Sigmoid colon (tissue), 7 donors: ENCODE data around the gene NRXN3. TPM values are rescaled to one million over a fixed set of nuclear protein-coding genes. Genes with fewer than 3 reads are reported as not detected.

Experiments used
- DNase-seq: peaks from one replicate; pipeline ENCODE4 v3.0.0-alpha.2; 2019
- H3K27ac ChIP-seq, 4 donors: fragments of 200-600 bp; sonication (generic); one replicate each; pipeline ENCODE4 v1.5.1; 2016 to 2019; ENCODE audit warnings: mild to moderate bottlenecking in 1 of 4
- H3K27me3 ChIP-seq, 3 donors: fragments of 200-600 bp; sonication (generic); one replicate each; pipeline ENCODE4 v1.5.1; 2019; ENCODE audit warnings: mild to moderate bottlenecking in 1 of 3
- H3K36me3 ChIP-seq, 4 donors: fragments of 200-600 bp; sonication (generic); one replicate each; pipeline ENCODE4 v1.5.1; 2016 to 2019
- H3K4me1 ChIP-seq, 4 donors: fragments of 200-600 bp; sonication (generic); one replicate each; pipeline ENCODE4 v1.5.1; 2017 to 2019
- H3K4me3 ChIP-seq, 4 donors: fragments of 200-600 bp; sonication (generic); one replicate each; pipeline ENCODE4 v1.5.1; 2017 to 2019; ENCODE audit warnings: mild to moderate bottlenecking in 2 of 4, moderate library complexity in 1 of 4
- H3K9me3 ChIP-seq, 4 donors: fragments of 200-600 bp in 3 of 4; sonication (generic) in 3 of 4; one replicate each; pipeline versions ENCODE4 v1.5.1 to v1.6.1; 2013 to 2019
- CTCF ChIP-seq, 4 experiments: fragments of 450-650 bp in 3 of 4; fragments of 200-600 bp in 1 of 4; IDR thresholded peaks; one replicate each; pipeline ENCODE4 v1.5.1; 2016 to 2019; ENCODE audit warnings: antibody characterized with exemption in 4 of 4, mild to moderate bottlenecking in 3 of 4, moderate library complexity in 2 of 4
- EP300 ChIP-seq, 4 donors: sonication (generic); formaldehyde crosslinking; IDR thresholded peaks; one replicate each; pipeline ENCODE4 v1.6.1; 2017; ENCODE audit warnings: antibody characterized with exemption in 4 of 4
- POLR2A ChIP-seq, 2 donors: fragments of 450-650 bp; IDR thresholded peaks; one replicate each; pipeline ENCODE4 v1.6.1; 2016; ENCODE audit warnings: antibody characterized with exemption in 2 of 2, mild to moderate bottlenecking in 2 of 2, moderate library complexity in 2 of 2
- POLR2AphosphoS5 ChIP-seq, 4 donors: sonication (generic); formaldehyde crosslinking; IDR thresholded peaks; one replicate each; pipeline ENCODE4 v1.6.1; 2017; ENCODE audit warnings: antibody characterized with exemption in 4 of 4
- WGBS, 2 donors: extraction: QIAGEN DNeasy Blood & Tissue Kit; methylation state at CpG; one replicate each; pipeline ENCODE4 v1.1.7; 2013; 5-methylcytosine and 5-hydroxymethylcytosine counted together
- intact Hi-C: fragments of 100-400 bp; cut with DNase I; formaldehyde crosslinking; loops from one replicate; pipeline ENCODE4 v1.15.1; 2023
- polyA plus RNA-seq, 3 donors: library from polyadenylated mRNA; stranded (reverse); fragments of 200-250 nt; gene quantifications; one replicate each; pipeline ENCODE4 v1.2.3, GENCODE V29; 2013
- total RNA-seq, 4 donors: library from RNA; depleted of rRNA; stranded (reverse); fragments of >200 nt; gene quantifications; one replicate each; pipeline ENCODE4 v1.1.0, GENCODE V29; 2016
- donor health status: healthy with polysubstance abuse.
- donor health status: Bipolar disorder and iron deficiency.
- donor health status: healthy.

Gene NRXN3
- total and polyA plus RNA-seq, 7 donors, result 0.23 to 46.3 (median 23.2) TPM

DNA sequence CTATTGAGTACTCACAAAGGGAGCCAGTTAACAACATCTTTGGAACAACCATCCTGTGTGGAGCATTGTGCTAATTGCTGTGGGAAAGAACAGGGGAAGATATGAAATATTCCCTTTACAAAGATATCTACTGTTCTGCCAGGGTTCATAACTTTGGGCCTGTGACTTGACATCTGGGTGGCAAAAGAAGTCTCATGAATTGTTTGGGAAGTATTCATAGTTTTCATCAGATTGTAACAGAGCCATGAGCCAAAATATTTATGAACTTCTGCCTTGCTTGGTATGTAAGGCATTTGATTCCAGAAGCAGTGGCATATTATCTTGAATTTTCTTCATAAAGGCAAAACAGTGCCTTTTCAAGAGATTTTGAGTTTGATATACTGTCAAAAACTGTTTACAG, 1224.9 kb downstream of the NRXN3 start:
- H3K27ac ChIP-seq, result peak overlapping the region; percentile 15 to 40 (median 20)
- intact Hi-C loops, result no loop called here

GRCh38 chr14:79404874-79405511, 1234.8 kb downstream of the NRXN3 start:
- peaks cover 0 to 4% (median 0%) of the 10 kb centered on the region in 4 donors for H3K36me3 ChIP-seq
- TF ChIP-seq POLR2A (IDR thresholded peaks at IDR 0.05), result no peak
- no peak for TF ChIP-seq POLR2AphosphoS5 (IDR thresholded peaks at IDR 0.05)
- no peak for TF ChIP-seq EP300 (IDR thresholded peaks at IDR 0.05)
- TF ChIP-seq CTCF (IDR thresholded peaks at IDR 0.05), result no peak
- intact Hi-C loops, result no loop called here
- H3K4me1 ChIP-seq, result peaks cover 0 to 18% (median 9%) of the 10 kb centered on the region in 4 donors
- no peak for DNase-seq
- no peak overlapping the region for H3K4me3 ChIP-seq
- no peak overlapping the region for H3K27ac ChIP-seq
- no peaks in the 10 kb centered on the region for H3K27me3 ChIP-seq
- H3K9me3 ChIP-seq, result no peaks in the 10 kb centered on the region
- WGBS, 2 donors, result 82 to 87% methylated on average over 6 of the region's 6 CpGs

More for the DNA sequence above, 1224.9 kb downstream of the NRXN3 start:
- H3K4me3 ChIP-seq, result no peak overlapping the region
- H3K9me3 ChIP-seq, result peaks cover 0 to 3% (median 0%) of the 10 kb centered on the region in 4 donors
- H3K27me3 ChIP-seq, result no peaks in the 10 kb centered on the region
- H3K4me1 ChIP-seq, result peaks cover 0 to 23% (median 9%) of the 10 kb centered on the region in 4 donors
- no peaks in the 10 kb centered on the region for H3K36me3 ChIP-seq
- TF ChIP-seq POLR2A (IDR thresholded peaks at IDR 0.05), result no peak
- TF ChIP-seq CTCF (IDR thresholded peaks at IDR 0.05), result no peak
- TF ChIP-seq EP300 (IDR thresholded peaks at IDR 0.05), result no peak
- no peak for TF ChIP-seq POLR2AphosphoS5 (IDR thresholded peaks at IDR 0.05)
- DNase-seq, result no peak

GRCh38 chr14:79405512-79405910, 1235.3 kb downstream of the NRXN3 start:
- H3K4me1 ChIP-seq, result peaks cover 0 to 16% (median 9%) of the 10 kb centered on the region in 4 donors
- no peaks in the 10 kb centered on the region for H3K9me3 ChIP-seq
- intact Hi-C loops, result no loop called here
- WGBS, 2 donors, result 64 to 65% methylated on average over 2 of the region's 2 CpGs
- no peak for TF ChIP-seq POLR2AphosphoS5 (IDR thresholded peaks at IDR 0.05)
- TF ChIP-seq EP300 (IDR thresholded peaks at IDR 0.05), result no peak
- no peak for TF ChIP-seq CTCF (IDR thresholded peaks at IDR 0.05)
- TF ChIP-seq POLR2A (IDR thresholded peaks at IDR 0.05), result no peak
- H3K27ac ChIP-seq, result no peak overlapping the region
- H3K4me3 ChIP-seq, result no peak overlapping the region
- no peak for DNase-seq
- H3K27me3 ChIP-seq, result no peaks in the 10 kb centered on the region
- peaks cover 0 to 4% (median 0%) of the 10 kb centered on the region in 4 donors for H3K36me3 ChIP-seq

GRCh38 chr14:79407572-79407971, 1237.4 kb downstream of the NRXN3 start:
- TF ChIP-seq POLR2A (IDR thresholded peaks at IDR 0.05) (no peak), CTCF (IDR thresholded peaks at IDR 0.05) (no peak), POLR2AphosphoS5 (IDR thresholded peaks at IDR 0.05) (no peak), EP300 (IDR thresholded peaks at IDR 0.05) (no peak)
- H3K27me3 ChIP-seq, result no peaks in the 10 kb centered on the region
- no peak overlapping the region for H3K4me3 ChIP-seq
- no peaks in the 10 kb centered on the region for H3K36me3 ChIP-seq
- WGBS, 2 donors, result 61 to 78% methylated on average over 2 of the region's 2 CpGs
- no peak overlapping the region for H3K27ac ChIP-seq
- H3K4me1 ChIP-seq, result peaks cover 0 to 20% (median 7%) of the 10 kb centered on the region in 4 donors
- DNase-seq, result no peak
- H3K9me3 ChIP-seq, result no peaks in the 10 kb centered on the region
- intact Hi-C loops, result no loop called here

GRCh38 chr14:79408696-79409095, 1238.5 kb downstream of the NRXN3 start:
- intact Hi-C loops, result no loop called here
- 86 to 92% methylated on average over 1 of the region's 1 CpG for WGBS, 2 donors
- Histone ChIP-seq H3K4me3 (no peak overlapping the region), H3K27ac (no peak overlapping the region), H3K27me3 (no peaks in the 10 kb centered on the region), H3K4me1 (peaks cover 0 to 20% (median 7%) of the 10 kb centered on the region in 4 donors), H3K9me3 (no peaks in the 10 kb centered on the region), H3K36me3 (no peaks in the 10 kb centered on the region)
- DNase-seq, result no peak
- TF ChIP-seq CTCF (IDR thresholded peaks at IDR 0.05), result no peak
- TF ChIP-seq EP300 (IDR thresholded peaks at IDR 0.05), result no peak
- TF ChIP-seq POLR2A (IDR thresholded peaks at IDR 0.05), result no peak
- no peak for TF ChIP-seq POLR2AphosphoS5 (IDR thresholded peaks at IDR 0.05)
